GM19238 (cell line): Measurements from ENCODE around the gene MYH14.

Experiments
- DNase-seq: peaks from one replicate; pipeline ENCODE4 v3.0.0; 2011; ENCODE audit warnings: low spot score; ENCODE audit not compliant: insufficient read length

The MYH14 gene

GRCh38 chr19:50192463-50193211 is 10.8 kb upstream of the MYH14 start:
- no peak for DNase-seq

GRCh38 chr19:50195224-50195623 is 8.2 kb upstream of the MYH14 start:
- no peak for DNase-seq

- DNase-seq, result no peak
These were observed 7.0 kb upstream of the MYH14 start for GRCh38 chr19:50196322-50196932.

- DNase-seq, result no peak
These were observed 6.1 kb upstream of the MYH14 start for GRCh38 chr19:50197348-50197747.

- DNase-seq, result no peak
These were observed 4.8 kb upstream of the MYH14 start for GRCh38 chr19:50198431-50199258.

GRCh38 chr19:50199259-50199555 is 4.2 kb upstream of the MYH14 start:
- DNase-seq, result no peak

GRCh38 chr19:50202386-50202785 is 1.0 kb upstream of the MYH14 start:
- DNase-seq, result no peak

GRCh38 chr19:50202962-50203280 is 501 bp upstream of the MYH14 start:
- no peak for DNase-seq

- no peak for DNase-seq
These were observed 633 bp downstream of the MYH14 start for GRCh38 chr19:50204081-50204428.

GRCh38 chr19:50204811-50205675 is 1.6 kb downstream of the MYH14 start:
- no peak for DNase-seq

- DNase-seq, result no peak
These were observed 2.3 kb downstream of the MYH14 start for GRCh38 chr19:50205681-50206138.

GRCh38 chr19:50206191-50206590 is 2.8 kb downstream of the MYH14 start:
- DNase-seq, result no peak

GRCh38 chr19:50207730-50208129 is 4.3 kb downstream of the MYH14 start:
- no peak for DNase-seq

GRCh38 chr19:50209131-50209530 is 5.7 kb downstream of the MYH14 start:
- no peak for DNase-seq

GRCh38 chr19:50210425-50210824 is 7.0 kb downstream of the MYH14 start:
- no peak for DNase-seq

GRCh38 chr19:50213925-50214324 is 10.5 kb downstream of the MYH14 start:
- no peak for DNase-seq

GRCh38 chr19:50214699-50215543 is 11.5 kb downstream of the MYH14 start:
- no peak for DNase-seq

GRCh38 chr19:50215820-50216219 is 12.4 kb downstream of the MYH14 start:
- no peak for DNase-seq

GRCh38 chr19:50221087-50221486 is 17.7 kb downstream of the MYH14 start:
- no peak for DNase-seq

GRCh38 chr19:50222691-50223438 is 19.4 kb downstream of the MYH14 start:
- no peak for DNase-seq
